Transverse colon (tissue), 4 donors: ENCODE measurements around the gene TMEM238L.

Experiments used
- CTCF ChIP-seq, 5 experiments: fragments of 200-600 bp in 3 of 5; fragments of 450-650 bp in 2 of 5; sonication (generic) in 3 of 5; IDR thresholded peaks; 1 replicate in 2 of 5; 2 replicates in 3 of 5; pipeline ENCODE4 v1.5.1; 2016 to 2017; ENCODE audit warnings: antibody characterized with exemption in 5 of 5, inconsistent platforms in 3 of 5, mild to moderate bottlenecking in 2 of 5, moderate library complexity in 1 of 5
- POLR2A ChIP-seq: fragments of 450-650 bp; IDR thresholded peaks from one replicate; pipeline ENCODE4 v1.6.1; 2016; ENCODE audit warnings: antibody characterized with exemption, mild to moderate bottlenecking, moderate library complexity
- POLR2AphosphoS5 ChIP-seq, 3 donors: sonication (generic); formaldehyde crosslinking; IDR thresholded peaks; one replicate each; pipeline ENCODE4 v1.6.1; 2016; ENCODE audit warnings: antibody characterized with exemption in 3 of 3

- TF ChIP-seq CTCF (IDR thresholded peaks at IDR 0.05) (no peak), POLR2AphosphoS5 (IDR thresholded peaks at IDR 0.05) (no peak), POLR2A (no peak)
Measured at GRCh38 chr17:10752696-10753095, 51.2 kb downstream of the TMEM238L start.
